ENCODE measurements around the gene PRR36.

PRR36 gene

GRCh38 chr19:7823686-7824301 is 50.4 kb downstream of the PRR36 start:
- H3K4me3 ChIP-seq (ENCODE audit: low read depth, low read length) = no peak overlapping the region

GRCh38 chr19:7822910-7823515 is 51.2 kb downstream of the PRR36 start:
- no peak overlapping the region for H3K4me3 ChIP-seq (ENCODE audit: low read depth, low read length)

GRCh38 chr19:7820588-7820987 is 53.6 kb downstream of the PRR36 start:
- no peak overlapping the region for H3K4me3 ChIP-seq (ENCODE audit: low read depth, low read length)

- H3K4me3 ChIP-seq (ENCODE audit: low read depth, low read length) = no peak overlapping the region
These were observed 54.9 kb downstream of the PRR36 start for GRCh38 chr19:7819337-7819736.

- H3K4me3 ChIP-seq (ENCODE audit: low read depth, low read length) = no peak overlapping the region
These were observed 55.4 kb downstream of the PRR36 start for GRCh38 chr19:7818806-7819205.
